ENCODE data around the gene BAG5. TPM values are rescaled to one million over a fixed set of nuclear protein-coding genes. Genes with fewer than 3 reads are reported as not detected.

The BAG5 gene
- total and polyA plus RNA-seq, 11 donors, result 4.8 to 22.8 (median 17.0) TPM

DNA sequence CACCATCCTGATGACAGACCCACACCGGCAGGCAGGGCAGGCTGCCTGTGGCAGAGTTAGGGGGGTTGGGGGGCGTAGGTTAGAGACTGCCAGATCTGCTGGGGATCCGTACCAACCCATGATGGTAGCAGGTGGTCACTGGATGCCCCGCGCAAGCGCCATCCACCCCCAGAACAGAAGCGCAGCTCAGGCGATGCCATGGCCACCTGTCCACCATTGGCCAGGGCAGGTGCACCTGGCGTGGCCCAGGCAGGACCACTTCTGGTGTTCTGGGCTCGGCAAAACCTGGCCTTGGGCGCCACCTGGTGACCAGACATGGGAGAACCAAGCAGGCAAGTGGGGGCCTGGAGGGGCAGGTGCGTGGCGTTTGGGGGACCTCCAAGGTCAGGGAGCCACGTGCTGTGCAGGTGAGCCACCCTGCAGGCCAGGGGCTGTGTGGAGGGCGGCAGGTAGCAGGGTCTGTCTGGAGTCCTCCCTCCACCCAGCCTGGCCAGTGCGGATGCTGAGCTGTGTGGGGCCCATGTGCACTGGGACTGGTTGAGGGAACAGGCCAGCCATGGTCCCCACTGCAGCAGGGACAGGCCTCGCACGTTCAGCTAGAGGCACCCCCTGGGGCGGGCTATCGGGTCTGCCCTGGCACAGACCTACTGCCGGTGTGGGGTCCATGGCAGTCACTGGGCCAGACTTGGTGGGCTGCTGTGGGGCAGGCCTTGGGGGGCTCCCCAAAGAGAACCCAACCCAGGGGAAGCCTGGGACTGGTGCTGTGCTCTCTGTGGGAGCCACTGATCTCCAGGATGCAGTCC is 15.6 kb downstream of the BAG5 start:
- TF ChIP-seq POLR2A (IDR thresholded peaks at IDR 0.05), result no peak
- TF ChIP-seq, protein P1, sequence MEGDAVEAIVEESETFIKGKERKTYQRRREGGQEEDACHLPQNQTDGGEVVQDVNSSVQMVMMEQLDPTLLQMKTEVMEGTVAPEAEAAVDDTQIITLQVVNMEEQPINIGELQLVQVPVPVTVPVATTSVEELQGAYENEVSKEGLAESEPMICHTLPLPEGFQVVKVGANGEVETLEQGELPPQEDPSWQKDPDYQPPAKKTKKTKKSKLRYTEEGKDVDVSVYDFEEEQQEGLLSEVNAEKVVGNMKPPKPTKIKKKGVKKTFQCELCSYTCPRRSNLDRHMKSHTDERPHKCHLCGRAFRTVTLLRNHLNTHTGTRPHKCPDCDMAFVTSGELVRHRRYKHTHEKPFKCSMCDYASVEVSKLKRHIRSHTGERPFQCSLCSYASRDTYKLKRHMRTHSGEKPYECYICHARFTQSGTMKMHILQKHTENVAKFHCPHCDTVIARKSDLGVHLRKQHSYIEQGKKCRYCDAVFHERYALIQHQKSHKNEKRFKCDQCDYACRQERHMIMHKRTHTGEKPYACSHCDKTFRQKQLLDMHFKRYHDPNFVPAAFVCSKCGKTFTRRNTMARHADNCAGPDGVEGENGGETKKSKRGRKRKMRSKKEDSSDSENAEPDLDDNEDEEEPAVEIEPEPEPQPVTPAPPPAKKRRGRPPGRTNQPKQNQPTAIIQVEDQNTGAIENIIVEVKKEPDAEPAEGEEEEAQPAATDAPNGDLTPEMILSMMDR (IDR thresholded peaks at IDR 0.05), result peak; percentile 78 to 96 (median 91)
- Histone ChIP-seq H3K4me3 (no peak overlapping the region), H3K36me3 (peaks cover 0 to 2% (median 0%) of the 10 kb centered on the region in 9 donors), H3K27me3 (no peaks in the 10 kb centered on the region), H3K4me1 (peaks cover 0 to 73% (median 55%) of the 10 kb centered on the region in 12 donors), H3K27ac (no peak overlapping the region), H3K9me3 (no peaks in the 10 kb centered on the region)
- intact Hi-C loops (cut with DNase I), result loop anchor here in 8 of 10 donors (1.0 to 5.0 kb wide), 6 partner anchors 28 to 47 kb away; no protein-coding TSS in a partner anchor
- DNase-seq (peak in 4 of 5 donors; percentile 64 to 89 (median 72)), ATAC-seq (peak in 2 of 4 donors; percentile 10 to 28)
- WGBS, 4 donors, result 17 to 31% (median 27%) methylated on average over 15 to 21 of the region's 21 CpGs

DNA sequence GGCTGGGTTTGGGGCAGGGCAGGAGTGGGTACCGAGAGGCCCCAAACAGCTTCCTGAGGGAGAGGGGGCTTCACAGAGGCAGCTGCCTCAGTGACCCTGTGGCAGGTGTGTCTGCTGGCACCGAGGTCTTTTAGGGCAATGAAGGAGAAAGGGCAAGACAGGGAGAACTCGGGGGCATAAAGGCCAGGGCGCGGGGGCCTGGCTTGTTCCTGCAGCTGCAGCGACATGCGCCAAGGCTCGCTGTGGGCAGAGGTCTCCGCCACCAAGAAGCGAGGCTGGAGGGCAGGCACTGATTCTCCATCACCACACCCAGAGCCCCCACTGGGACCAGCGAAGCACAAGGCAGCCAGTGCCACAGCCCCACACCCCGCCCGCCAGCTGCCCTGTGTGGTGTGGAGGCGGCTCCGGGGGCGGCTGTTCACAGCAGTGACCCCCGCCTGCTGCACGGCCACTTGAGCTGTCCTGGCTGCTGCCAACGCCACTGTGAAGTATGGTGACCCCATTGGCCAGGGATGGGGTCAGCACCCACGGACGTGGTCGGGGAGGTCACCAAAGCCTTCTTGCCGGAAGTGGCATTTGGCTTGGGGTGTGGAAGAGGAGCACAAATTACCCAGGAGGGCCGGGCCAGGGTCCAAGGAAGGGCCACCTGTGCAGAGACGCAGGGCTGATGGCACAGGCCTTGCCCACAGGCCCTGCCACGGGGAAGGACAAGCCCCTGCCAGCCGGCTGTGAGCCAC is 16.4 kb downstream of the BAG5 start:
- Histone ChIP-seq H3K27ac (peak overlapping the region in 1 of 12 donors; percentile 91), H3K4me1 (peaks cover 0 to 73% (median 58%) of the 10 kb centered on the region in 12 donors), H3K4me3 (no peak overlapping the region), H3K36me3 (peaks cover 0 to 2% (median 0%) of the 10 kb centered on the region in 9 donors), H3K9me3 (no peaks in the 10 kb centered on the region), H3K27me3 (no peaks in the 10 kb centered on the region)
- 81 to 89% (median 85%) methylated on average over 19 to 27 of the region's 27 CpGs for WGBS, 4 donors
- ATAC-seq (no peak), DNase-seq (peak in 1 of 5 donors; percentile 56)
- no peak for TF ChIP-seq POLR2A (IDR thresholded peaks at IDR 0.05)
- intact Hi-C loops (cut with DNase I), result loop anchor here in 8 of 10 donors (1.0 to 5.0 kb wide), 6 partner anchors 27 to 46 kb away; no protein-coding TSS in a partner anchor

- 90 to 92% (median 90%) methylated on average over 23 to 29 of the region's 29 CpGs for WGBS, 4 donors
- no peaks in the 10 kb centered on the region for H3K27me3 ChIP-seq
- H3K9me3 ChIP-seq, result no peaks in the 10 kb centered on the region
- peaks cover 0 to 73% (median 59%) of the 10 kb centered on the region in 12 donors for H3K4me1 ChIP-seq
- H3K27ac ChIP-seq, result peak overlapping the region in 1 of 12 donors; percentile 91
- H3K4me3 ChIP-seq, result no peak overlapping the region
- intact Hi-C loops (cut with DNase I), result loop anchor here in 5 of 10 donors (5.0 kb wide), 1 partner anchor 43 kb away; no protein-coding TSS in a partner anchor
- ATAC-seq (no peak), DNase-seq (peak in 3 of 5 donors; percentile 17 to 53 (median 23))
- TF ChIP-seq POLR2A (IDR thresholded peaks at IDR 0.05), result no peak
- TF ChIP-seq, protein P1 (IDR thresholded peaks at IDR 0.05), result no peak
- H3K36me3 ChIP-seq, result peaks cover 0 to 2% (median 0%) of the 10 kb centered on the region in 9 donors
Measured at GRCh38 chr14:103545219-103545914, 17.1 kb downstream of the BAG5 start.

Measured in heart left ventricle (tissue), 16 donors.